ENCODE results near the gene FAM111A. TPM values are rescaled to one million over a fixed set of nuclear protein-coding genes. Genes with fewer than 3 reads are reported as not detected.
"Not testable (repeated sequence)": the region's sequence is repeated elsewhere in the genome, so short reads cannot be mapped to it uniquely, and the experiment has no call there.

FAM111A gene
- total and polyA plus RNA-seq, 12 donors = 2.9 to 22.5 (median 5.1) TPM

DNA sequence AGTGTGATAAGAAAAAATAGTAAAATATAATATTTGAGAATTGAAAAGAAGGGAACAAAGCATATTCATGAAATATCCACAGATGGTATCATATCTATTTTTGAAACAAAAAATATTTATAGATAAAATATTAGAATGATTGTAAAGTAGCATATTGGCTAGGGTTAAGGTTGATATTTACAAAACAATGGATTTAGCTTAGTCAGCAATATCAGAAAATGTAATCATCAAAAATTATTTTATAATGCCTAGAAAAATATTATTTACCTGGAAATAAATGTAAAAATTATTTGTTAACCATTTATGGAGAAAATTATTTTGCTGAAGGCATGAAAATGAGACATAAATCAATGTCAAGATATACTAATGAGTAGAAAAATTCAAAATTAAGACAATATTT, 22.8 kb upstream of the FAM111A start:
- intact Hi-C loops (cut with DNase I) = no loop called here
- H3K36me3 ChIP-seq = peaks cover 0 to 9% (median 0%) of the 10 kb centered on the region in 9 donors
- H3K4me3 ChIP-seq = no peak overlapping the region
- peaks cover 0 to 30% (median 7%) of the 10 kb centered on the region in 11 donors for H3K9me3 ChIP-seq
- no peaks in the 10 kb centered on the region for H3K27me3 ChIP-seq
- no peak overlapping the region for H3K27ac ChIP-seq
- TF ChIP-seq CTCF (IDR thresholded peaks at IDR 0.05) = no peak
- no peak for DNase-seq
- H3K4me1 ChIP-seq = no peaks in the 10 kb centered on the region
- ATAC-seq = no peak

GRCh38 chr11:59135648-59136461, 6.8 kb upstream of the FAM111A start:
- DNase-seq (peak; percentile 74 to 81), ATAC-seq (peak; percentile 83 to 97 (median 94))
- Histone ChIP-seq H3K36me3 (peaks cover 0 to 61% (median 0%) of the 10 kb centered on the region in 9 donors), H3K4me1 (peaks cover 0 to 8% (median 0%) of the 10 kb centered on the region in 9 donors), H3K4me3 (peak overlapping the region in 2 of 10 donors; percentile 12 to 13), H3K27me3 (no peaks in the 10 kb centered on the region), H3K9me3 (peaks cover 0 to 17% (median 0%) of the 10 kb centered on the region in 11 donors), H3K27ac (no peak overlapping the region)
- peak; percentile 92 to 99 (median 97) for TF ChIP-seq CTCF (IDR thresholded peaks at IDR 0.05)
- intact Hi-C loops (cut with DNase I) = loop anchor here in 4 of 10 donors (2.0 to 10.0 kb wide), 4 partner anchors 39 to 83 kb away; no protein-coding TSS in a partner anchor
- 11 to 12% methylated on average over 20 of the region's 20 CpGs for WGBS, 2 donors

- 67 to 68% methylated on average over 6 of the region's 6 CpGs for WGBS, 2 donors
- DNase-seq, H3K27ac ChIP-seq, ATAC-seq, H3K27me3 ChIP-seq, H3K4me3 ChIP-seq: not testable (repeated sequence)
- H3K4me1 ChIP-seq = peaks cover 0 to 11% (median 0%) of the 10 kb centered on the region in 9 donors
- H3K9me3 ChIP-seq = peaks cover 0 to 10% (median 0%) of the 10 kb centered on the region in 11 donors
- intact Hi-C loops (cut with DNase I) = loop anchor here in 4 of 10 donors (2.0 to 10.0 kb wide), 4 partner anchors 39 to 84 kb away; no protein-coding TSS in a partner anchor
- peaks cover 0 to 54% (median 0%) of the 10 kb centered on the region in 9 donors for H3K36me3 ChIP-seq
These were observed 6.1 kb upstream of the FAM111A start for GRCh38 chr11:59136551-59136950.

DNA sequence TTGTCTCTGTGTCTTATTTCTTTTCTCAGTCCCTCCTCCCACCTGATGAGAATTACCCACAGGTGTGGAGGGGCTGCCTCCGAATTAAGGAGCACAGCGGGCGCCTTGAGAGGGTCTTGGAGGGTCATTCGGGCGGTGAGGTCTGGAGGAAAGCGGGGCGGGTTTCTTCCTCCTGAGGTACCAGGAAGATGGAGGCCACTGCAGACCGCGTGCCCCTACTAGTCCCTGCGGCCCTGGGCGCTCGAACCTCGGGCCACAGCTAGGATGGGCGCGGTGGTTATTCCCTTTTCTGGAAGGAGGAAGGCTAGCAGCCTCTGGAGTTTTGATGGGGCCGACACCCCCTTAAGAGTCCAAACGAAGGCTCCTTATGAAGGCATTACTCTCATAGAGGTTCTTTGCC, 5.5 kb upstream of the FAM111A start:
- intact Hi-C loops (cut with DNase I) = loop anchor here in 4 of 10 donors (2.0 to 10.0 kb wide), 4 partner anchors 40 to 84 kb away; no protein-coding TSS in a partner anchor
- DNase-seq = no peak
- WGBS, 2 donors = 96 to 98% methylated on average over 17 of the region's 17 CpGs
- Histone ChIP-seq H3K4me3 (no peak overlapping the region), H3K4me1 (peaks cover 0 to 18% (median 6%) of the 10 kb centered on the region in 9 donors), H3K9me3 (peaks cover 0 to 4% (median 0%) of the 10 kb centered on the region in 11 donors), H3K27ac (no peak overlapping the region), H3K27me3 (no peaks in the 10 kb centered on the region), H3K36me3 (peaks cover 0 to 47% (median 0%) of the 10 kb centered on the region in 9 donors)
- no peak for ATAC-seq
- TF ChIP-seq CTCF (IDR thresholded peaks at IDR 0.05) = no peak

Data from heart right ventricle (tissue), 16 donors.